B cell (primary cell): ENCODE data around the gene PDXK.
"Not testable (repeated sequence)": the region's sequence is repeated elsewhere in the genome, so short reads cannot be mapped to it uniquely, and the experiment has no call there.

Experiments used
- EZH2 ChIP-seq: IDR thresholded peaks from 2 replicates; pipeline ENCODE4 v1.6.1; 2012; ENCODE audit warnings: borderline replicate concordance, low read depth, mild to moderate bottlenecking, moderate library complexity, low read length; ENCODE audit not compliant: insufficient read depth, poor library complexity, severe bottlenecking
- TF ChIP-seq, protein P1 (sequence below): fragments of 200-600 bp; IDR thresholded peaks from one replicate; pipeline ENCODE4 v1.8.0; 2022; ENCODE audit warnings: antibody characterized with exemption, mild to moderate bottlenecking

DNA sequence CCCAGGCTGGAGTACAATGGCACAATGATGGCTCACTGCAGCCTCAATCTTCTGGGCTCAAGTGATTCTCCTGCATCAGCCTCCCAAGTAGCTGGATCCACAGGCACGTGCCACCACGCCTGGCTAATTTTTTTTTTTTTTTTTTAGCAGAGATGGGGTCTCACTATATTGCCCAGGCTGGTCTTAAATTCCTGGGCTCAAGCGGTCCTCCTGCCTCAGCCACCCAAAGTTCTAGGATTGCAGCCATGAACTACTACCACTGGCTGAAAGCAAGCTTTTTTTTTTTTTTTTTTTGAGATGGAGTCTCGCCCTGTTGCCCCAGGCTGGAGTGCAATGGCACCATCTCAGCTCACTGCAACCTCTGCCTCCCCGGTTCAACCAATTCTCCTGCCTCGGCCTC is 5.8 kb upstream of the PDXK start:
- TF ChIP-seq, protein P1, sequence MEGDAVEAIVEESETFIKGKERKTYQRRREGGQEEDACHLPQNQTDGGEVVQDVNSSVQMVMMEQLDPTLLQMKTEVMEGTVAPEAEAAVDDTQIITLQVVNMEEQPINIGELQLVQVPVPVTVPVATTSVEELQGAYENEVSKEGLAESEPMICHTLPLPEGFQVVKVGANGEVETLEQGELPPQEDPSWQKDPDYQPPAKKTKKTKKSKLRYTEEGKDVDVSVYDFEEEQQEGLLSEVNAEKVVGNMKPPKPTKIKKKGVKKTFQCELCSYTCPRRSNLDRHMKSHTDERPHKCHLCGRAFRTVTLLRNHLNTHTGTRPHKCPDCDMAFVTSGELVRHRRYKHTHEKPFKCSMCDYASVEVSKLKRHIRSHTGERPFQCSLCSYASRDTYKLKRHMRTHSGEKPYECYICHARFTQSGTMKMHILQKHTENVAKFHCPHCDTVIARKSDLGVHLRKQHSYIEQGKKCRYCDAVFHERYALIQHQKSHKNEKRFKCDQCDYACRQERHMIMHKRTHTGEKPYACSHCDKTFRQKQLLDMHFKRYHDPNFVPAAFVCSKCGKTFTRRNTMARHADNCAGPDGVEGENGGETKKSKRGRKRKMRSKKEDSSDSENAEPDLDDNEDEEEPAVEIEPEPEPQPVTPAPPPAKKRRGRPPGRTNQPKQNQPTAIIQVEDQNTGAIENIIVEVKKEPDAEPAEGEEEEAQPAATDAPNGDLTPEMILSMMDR, result not testable (repeated sequence)
- TF ChIP-seq EZH2, result not testable (repeated sequence)
